ENCODE measurements around the gene MAJIN.

- no peak for TF ChIP-seq ARNTL (CRISPR knock-in tag; IDR thresholded peaks at IDR 0.05; ENCODE audit: borderline replicate concordance, low read depth)
- TF ChIP-seq PATZ1 (CRISPR knock-in tag; IDR thresholded peaks at IDR 0.05; ENCODE audit: borderline replicate concordance), result no peak
- TF ChIP-seq RARB (CRISPR knock-in tag; IDR thresholded peaks at IDR 0.05), result no peak
- TF ChIP-seq TSHZ2 (CRISPR knock-in tag; IDR thresholded peaks at IDR 0.05), result no peak
- TF ChIP-seq ZNF70 (CRISPR knock-in tag; IDR thresholded peaks at IDR 0.05), result no peak
- TF ChIP-seq SNAI2 (CRISPR knock-in tag; IDR thresholded peaks at IDR 0.05), result no peak
- TF ChIP-seq CSRNP3 (CRISPR knock-in tag; IDR thresholded peaks at IDR 0.05), result no peak
- no peak for TF ChIP-seq ZNF565 (CRISPR knock-in tag; conservative IDR thresholded peaks at IDR 0.05; ENCODE audit: low read depth)
- no peak for TF ChIP-seq ZFP30 (CRISPR knock-in tag; IDR thresholded peaks at IDR 0.05)
- TF ChIP-seq ZFP3 (CRISPR knock-in tag; IDR thresholded peaks at IDR 0.05), result no peak
- TF ChIP-seq TCF4 (CRISPR knock-in tag; IDR thresholded peaks at IDR 0.05; ENCODE audit: borderline replicate concordance), result no peak
- no peak for TF ChIP-seq ZNF8 (CRISPR knock-in tag; IDR thresholded peaks at IDR 0.05)
Measured at GRCh38 chr11:64916775-64917662, 54.9 kb downstream of the MAJIN start, which contains the start of gene ATG2A.
